H9 (cell line): Measurements from ENCODE around the gene ZNF831. TPM values are rescaled to one million over a fixed set of nuclear protein-coding genes. Genes with fewer than 3 reads are reported as not detected.

Experiments used
- DNase-seq: peaks from one replicate; pipeline ENCODE4 v3.0.0-alpha.2; 2017
- H2AFZ ChIP-seq: one replicate; pipeline ENCODE4 v1.6.1; 2013; ENCODE audit warnings: mild to moderate bottlenecking, low read length, control low read depth, moderate library complexity
- H2AK5ac ChIP-seq: 2 replicates; pipeline ENCODE4 v1.6.1; 2013; ENCODE audit warnings: low read length, control low read depth, mixed read lengths; ENCODE audit not compliant: insufficient read length
- H2BK120ac ChIP-seq: one replicate; pipeline ENCODE4 v1.6.1; 2013; ENCODE audit warnings: low read depth, mild to moderate bottlenecking, low read length, control low read depth, inconsistent platforms; ENCODE audit not compliant: poor library complexity, severe bottlenecking
- H2BK12ac ChIP-seq: 2 replicates; pipeline ENCODE4 v1.6.1; 2013; ENCODE audit warnings: low read length, control low read depth, mixed read lengths, low read depth; ENCODE audit not compliant: insufficient read length
- H2BK15ac ChIP-seq: 2 replicates; pipeline ENCODE4 v1.6.1; 2013; ENCODE audit warnings: low read depth, low read length, control low read depth
- H2BK20ac ChIP-seq: one replicate; pipeline ENCODE4 v1.6.1; 2013; ENCODE audit warnings: low read depth, mild to moderate bottlenecking, low read length, control low read depth, inconsistent platforms; ENCODE audit not compliant: poor library complexity, severe bottlenecking
- H2BK5ac ChIP-seq: 2 replicates; pipeline ENCODE4 v1.6.1; 2013; ENCODE audit warnings: low read length, control low read depth, mixed read lengths; ENCODE audit not compliant: insufficient read length
- H3K14ac ChIP-seq: 2 replicates; pipeline ENCODE4 v1.6.1; 2013; ENCODE audit warnings: low read length, control low read depth; ENCODE audit not compliant: insufficient read depth
- H3K18ac ChIP-seq: 2 replicates; pipeline ENCODE4 v1.6.1; 2013; ENCODE audit warnings: low read depth, mild to moderate bottlenecking, mixed read lengths, low read length, control low read depth; ENCODE audit not compliant: insufficient read length
- H3K23ac ChIP-seq: 2 replicates; pipeline ENCODE4 v1.6.1; 2013; ENCODE audit warnings: low read length, control low read depth, mixed read lengths, low read depth; ENCODE audit not compliant: insufficient read length
- H3K23me2 ChIP-seq: 2 replicates; pipeline ENCODE4 v1.6.1; 2013; ENCODE audit warnings: low read depth, mild to moderate bottlenecking, mixed read lengths, low read length, control low read depth; ENCODE audit not compliant: insufficient read length, poor library complexity, severe bottlenecking
- H3K27ac ChIP-seq: 2 replicates; pipeline ENCODE4 v1.5.1; 2013; ENCODE audit warnings: low read length, control low read depth, mixed read lengths, low read depth; ENCODE audit not compliant: insufficient read length
- H3K27me3 ChIP-seq: 2 replicates; pipeline ENCODE4 v1.6.1; 2013; ENCODE audit warnings: low read length, control low read depth, inconsistent platforms; ENCODE audit not compliant: insufficient read depth
- H3K4ac ChIP-seq: 2 replicates; pipeline ENCODE4 v1.6.1; 2013; ENCODE audit warnings: low read depth, mild to moderate bottlenecking, control low read depth, inconsistent platforms, low read length, moderate library complexity
- H3K4me1 ChIP-seq: 2 replicates; pipeline ENCODE4 v1.6.1; 2013; ENCODE audit warnings: low read length, control low read depth, inconsistent platforms; ENCODE audit not compliant: insufficient read depth
- H3K4me2 ChIP-seq: 2 replicates; pipeline ENCODE4 v1.6.1; 2013; ENCODE audit warnings: low read length, control low read depth, mixed read lengths; ENCODE audit not compliant: insufficient read length, insufficient read depth
- H3K56ac ChIP-seq: 2 replicates; pipeline ENCODE4 v1.6.1; 2013; ENCODE audit warnings: low read depth, mild to moderate bottlenecking, mixed read lengths, low read length, control low read depth; ENCODE audit not compliant: insufficient read length
- H3K79me1 ChIP-seq: 2 replicates; pipeline ENCODE4 v1.6.1; 2013; ENCODE audit warnings: low read depth, mild to moderate bottlenecking, moderate library complexity, low read length, control low read depth, inconsistent platforms; ENCODE audit not compliant: insufficient read depth, poor library complexity, severe bottlenecking
- H3K79me2 ChIP-seq: 2 replicates; pipeline ENCODE4 v1.6.1; 2013; ENCODE audit warnings: low read length, control low read depth, inconsistent platforms; ENCODE audit not compliant: insufficient read depth
- H3K9ac ChIP-seq: 2 replicates; pipeline ENCODE4 v1.6.1; 2013; ENCODE audit warnings: low read length, control low read depth, mixed read lengths; ENCODE audit not compliant: insufficient read length; ENCODE audit errors: extremely low read depth
- H3K9me3 ChIP-seq: one replicate; pipeline ENCODE4 v1.6.1; 2013; ENCODE audit warnings: low read depth, low read length, inconsistent platforms; ENCODE audit not compliant: control insufficient read depth
- H3T11ph ChIP-seq: one replicate; pipeline ENCODE4 v1.6.1; 2013; ENCODE audit warnings: mild to moderate bottlenecking, low read length, control low read depth, inconsistent platforms
- H4K20me1 ChIP-seq: one replicate; pipeline ENCODE4 v1.6.1; 2013; ENCODE audit not compliant: control insufficient read depth, insufficient read length, insufficient read depth
- H4K5ac ChIP-seq: 2 replicates; pipeline ENCODE4 v1.6.1; 2013; ENCODE audit warnings: low read depth, mild to moderate bottlenecking, mixed read lengths, low read length, control low read depth; ENCODE audit not compliant: insufficient read length
- H4K8ac ChIP-seq: replicated peaks from 2 replicates; pipeline ENCODE4 v1.6.1; 2013; ENCODE audit warnings: low read length, control low read depth, mixed read lengths, low read depth; ENCODE audit not compliant: insufficient read length
- H4K91ac ChIP-seq: 2 replicates; pipeline ENCODE4 v1.6.1; 2013; ENCODE audit warnings: low read depth, mild to moderate bottlenecking, moderate library complexity, mixed read lengths, low read length, control low read depth; ENCODE audit not compliant: insufficient read length
- H3K27ac Mint-ChIP-seq, 3 experiments: 2 replicates in 2 of 3; 3 replicates in 1 of 3; pipeline ENCODE4 v1.8.0; 2020 to 2021; ENCODE audit warnings: mixed read lengths in 3 of 3, mild to moderate bottlenecking in 1 of 3, moderate library complexity in 1 of 3
- H3K27me3 Mint-ChIP-seq: 2 replicates; pipeline ENCODE4 v1.8.0; 2021; ENCODE audit warnings: low read depth, mild to moderate bottlenecking, moderate library complexity, mixed read lengths
- H3K36me3 Mint-ChIP-seq, 3 experiments: 2 replicates in 2 of 3; 3 replicates in 1 of 3; pipeline ENCODE4 v1.8.0; 2020 to 2021; ENCODE audit warnings: low read depth in 3 of 3, mixed read lengths in 3 of 3; ENCODE audit not compliant: insufficient read depth in 1 of 3
- H3K4me1 Mint-ChIP-seq, 2 experiments: 2 replicates each; pipeline ENCODE4 v1.8.0; 2020; ENCODE audit warnings: mixed read lengths in 2 of 2
- H3K4me3 Mint-ChIP-seq, 2 experiments: 2 replicates in 1 of 2; 3 replicates in 1 of 2; pipeline ENCODE4 v1.8.0; 2020 to 2021; ENCODE audit warnings: mild to moderate bottlenecking in 2 of 2, mixed read lengths in 2 of 2, moderate library complexity in 1 of 2
- H3K9me3 Mint-ChIP-seq, 2 experiments: 2 replicates in 1 of 2; 3 replicates in 1 of 2; pipeline ENCODE4 v1.8.0; 2020; ENCODE audit warnings: mild to moderate bottlenecking in 2 of 2, mixed read lengths in 2 of 2, moderate library complexity in 1 of 2
- WGBS: extraction: QIAGEN DNeasy Blood & Tissue Kit; methylation state at CpG from one replicate; pipeline ENCODE4 v1.1.7; 2013; ENCODE audit warnings: missing lambda C conversion rate, low lambda C conversion rate, mixed read lengths; ENCODE audit not compliant: insufficient read length; ENCODE audit errors: extremely low coverage; 5-methylcytosine and 5-hydroxymethylcytosine counted together
- total RNA-seq: library from RNA; stranded (reverse); gene quantifications from 2 replicates; pipeline ENCODE4 v1.2.1, GENCODE V29; 2021
- TF ChIP-seq, protein P1 (sequence below): fragments of 200-600 bp; sonication (generic); conservative IDR thresholded peaks from 3 replicates; pipeline ENCODE4 v1.8.0; 2021; ENCODE audit warnings: antibody characterized with exemption, mild to moderate bottlenecking

ZNF831 gene
- total RNA-seq, 1 experiment from 2014 or later, result not detected

DNA sequence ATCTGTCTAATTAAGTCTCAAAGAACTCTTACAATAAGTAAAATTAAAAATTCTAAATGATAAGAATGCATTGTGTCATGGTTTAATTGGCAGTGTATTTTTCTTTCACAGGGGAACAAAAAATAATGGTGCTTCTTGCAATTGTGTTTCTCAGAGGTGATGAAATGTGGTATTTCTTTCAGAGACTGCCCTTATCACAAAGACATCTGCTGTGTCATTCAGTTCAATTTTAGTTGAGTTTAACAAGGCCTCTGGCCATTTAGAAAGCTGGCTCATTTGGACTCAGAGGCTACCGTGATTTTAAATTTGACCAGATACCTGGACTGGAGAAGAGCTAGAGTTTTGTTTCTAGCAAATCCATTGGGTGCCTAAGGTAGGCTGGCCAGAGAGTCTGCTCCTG lies 23.6 kb upstream of the ZNF831 start:
- no peak overlapping the region for H3K9ac ChIP-seq
- no peak overlapping the region for H2AFZ ChIP-seq
- no peak overlapping the region for H4K8ac ChIP-seq
- H3K18ac ChIP-seq, result no peak overlapping the region
- Mint-ChIP-seq H3K4me3 (no peak overlapping the region), H3K9me3 (peaks cover 43 to 44% of the 10 kb centered on the region in 2 experiments), H3K27ac (no peak overlapping the region), H3K4me1 (no peaks in the 10 kb centered on the region), H3K36me3 (peaks cover 6 to 10% (median 9%) of the 10 kb centered on the region in 3 experiments), H3K27me3 (peaks cover 15% of the 10 kb centered on the region)
- H3K14ac ChIP-seq, result no peak overlapping the region
- no peak overlapping the region for H3K23ac ChIP-seq
- H3T11ph ChIP-seq, result no peak overlapping the region
- TF ChIP-seq, protein P1, sequence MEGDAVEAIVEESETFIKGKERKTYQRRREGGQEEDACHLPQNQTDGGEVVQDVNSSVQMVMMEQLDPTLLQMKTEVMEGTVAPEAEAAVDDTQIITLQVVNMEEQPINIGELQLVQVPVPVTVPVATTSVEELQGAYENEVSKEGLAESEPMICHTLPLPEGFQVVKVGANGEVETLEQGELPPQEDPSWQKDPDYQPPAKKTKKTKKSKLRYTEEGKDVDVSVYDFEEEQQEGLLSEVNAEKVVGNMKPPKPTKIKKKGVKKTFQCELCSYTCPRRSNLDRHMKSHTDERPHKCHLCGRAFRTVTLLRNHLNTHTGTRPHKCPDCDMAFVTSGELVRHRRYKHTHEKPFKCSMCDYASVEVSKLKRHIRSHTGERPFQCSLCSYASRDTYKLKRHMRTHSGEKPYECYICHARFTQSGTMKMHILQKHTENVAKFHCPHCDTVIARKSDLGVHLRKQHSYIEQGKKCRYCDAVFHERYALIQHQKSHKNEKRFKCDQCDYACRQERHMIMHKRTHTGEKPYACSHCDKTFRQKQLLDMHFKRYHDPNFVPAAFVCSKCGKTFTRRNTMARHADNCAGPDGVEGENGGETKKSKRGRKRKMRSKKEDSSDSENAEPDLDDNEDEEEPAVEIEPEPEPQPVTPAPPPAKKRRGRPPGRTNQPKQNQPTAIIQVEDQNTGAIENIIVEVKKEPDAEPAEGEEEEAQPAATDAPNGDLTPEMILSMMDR, result no peak
- DNase-seq, result no peak
- no peak overlapping the region for H2BK20ac ChIP-seq
- WGBS, result no CpG with 5 or more reads among the region's 1 CpG
- no peak overlapping the region for H3K4ac ChIP-seq
- no peaks in the 10 kb centered on the region for H3K79me2 ChIP-seq
- H3K27ac ChIP-seq, result no peak overlapping the region
- no peaks in the 10 kb centered on the region for H4K20me1 ChIP-seq
- H2BK120ac ChIP-seq, result no peak overlapping the region
- no peaks in the 10 kb centered on the region for H3K23me2 ChIP-seq
- H3K79me1 ChIP-seq, result no peaks in the 10 kb centered on the region
- H3K4me1 ChIP-seq, result no peaks in the 10 kb centered on the region
- no peak overlapping the region for H2AK5ac ChIP-seq
- no peak overlapping the region for H2BK5ac ChIP-seq
- no peaks in the 10 kb centered on the region for H3K27me3 ChIP-seq
- H3K56ac ChIP-seq, result no peak overlapping the region
- H4K91ac ChIP-seq, result no peak overlapping the region
- H3K9me3 ChIP-seq, result peaks cover 31% of the 10 kb centered on the region
- H3K4me2 ChIP-seq, result no peak overlapping the region
- H2BK15ac ChIP-seq, result no peak overlapping the region
- no peak overlapping the region for H4K5ac ChIP-seq
- no peak overlapping the region for H2BK12ac ChIP-seq
